ENCODE data around the gene CHID1.
A peak's percentile ranks its signal among the peaks of the same experiment; 100 is the strongest.

CHID1 gene

GRCh38 chr11:819129-819931 lies 91.3 kb downstream of the CHID1 start:
- peak overlapping the region; percentile 75 for H3K4me3 ChIP-seq (ENCODE audit: low read depth, low read length)
- DNase-seq (ENCODE audit: low read depth), result no peak

DNA sequence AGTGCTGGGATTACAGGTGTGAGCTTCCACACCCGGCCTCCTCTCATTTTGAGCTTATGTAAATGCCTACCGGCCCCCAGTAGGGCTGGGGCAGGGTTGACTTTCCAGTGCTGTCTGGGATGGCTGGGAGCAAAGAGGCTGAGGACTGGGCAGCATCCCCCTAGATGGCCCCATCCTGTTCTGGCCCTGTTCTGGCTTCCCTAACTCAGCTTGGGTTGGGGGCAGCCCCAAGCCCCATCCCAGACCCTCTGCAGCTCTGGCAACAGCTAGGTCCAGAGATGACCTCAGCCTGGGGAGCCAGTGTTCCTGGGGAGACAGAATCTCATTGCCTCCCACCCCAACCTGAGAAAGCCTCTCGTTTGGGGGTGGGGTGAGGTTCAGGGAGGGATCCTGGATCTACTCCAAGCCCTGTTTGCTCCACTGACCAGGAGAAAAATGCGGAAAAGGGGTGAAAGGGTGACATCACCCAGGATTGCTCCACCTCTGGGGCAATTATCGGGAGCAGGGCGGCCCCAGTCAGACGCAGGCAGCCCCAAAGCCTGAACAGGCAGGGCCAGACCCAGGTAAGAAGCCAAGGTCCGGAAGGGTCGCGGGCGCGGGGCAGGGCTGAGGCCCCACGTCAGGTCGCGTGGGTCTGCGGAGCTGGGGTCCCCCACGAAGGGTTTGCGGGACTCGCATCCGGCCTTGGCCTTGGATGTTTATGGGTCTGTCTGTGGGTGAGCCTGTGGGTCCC lies 92.0 kb downstream of the CHID1 start, which contains the start of gene PNPLA2:
TSS of gene PNPLA2 (plus strand) at position 519 of the 733 bp plus-strand sequence. CDS start 805 bp downstream, outside the sequence.
- peak within 1 kb of the TSS; percentile 75 for H3K4me3 ChIP-seq (ENCODE audit: low read depth, low read length)
- DNase-seq (ENCODE audit: low read depth), result no peak

Measured in skeletal muscle cell (primary cell).